CD4-positive, alpha-beta T cell treated with Interleukin-15 for 4 hours (primary cell): ENCODE data around the gene PCDHA9.
"Not testable (repeated sequence)": the region's sequence is repeated elsewhere in the genome, so short reads cannot be mapped to it uniquely, and the experiment has no call there.

ENCODE experiments used
- DNase-seq: peaks from one replicate; pipeline ENCODE4 v3.0.0-alpha.2; 2020; ENCODE audit warnings: low spot score

Gene PCDHA9

DNA sequence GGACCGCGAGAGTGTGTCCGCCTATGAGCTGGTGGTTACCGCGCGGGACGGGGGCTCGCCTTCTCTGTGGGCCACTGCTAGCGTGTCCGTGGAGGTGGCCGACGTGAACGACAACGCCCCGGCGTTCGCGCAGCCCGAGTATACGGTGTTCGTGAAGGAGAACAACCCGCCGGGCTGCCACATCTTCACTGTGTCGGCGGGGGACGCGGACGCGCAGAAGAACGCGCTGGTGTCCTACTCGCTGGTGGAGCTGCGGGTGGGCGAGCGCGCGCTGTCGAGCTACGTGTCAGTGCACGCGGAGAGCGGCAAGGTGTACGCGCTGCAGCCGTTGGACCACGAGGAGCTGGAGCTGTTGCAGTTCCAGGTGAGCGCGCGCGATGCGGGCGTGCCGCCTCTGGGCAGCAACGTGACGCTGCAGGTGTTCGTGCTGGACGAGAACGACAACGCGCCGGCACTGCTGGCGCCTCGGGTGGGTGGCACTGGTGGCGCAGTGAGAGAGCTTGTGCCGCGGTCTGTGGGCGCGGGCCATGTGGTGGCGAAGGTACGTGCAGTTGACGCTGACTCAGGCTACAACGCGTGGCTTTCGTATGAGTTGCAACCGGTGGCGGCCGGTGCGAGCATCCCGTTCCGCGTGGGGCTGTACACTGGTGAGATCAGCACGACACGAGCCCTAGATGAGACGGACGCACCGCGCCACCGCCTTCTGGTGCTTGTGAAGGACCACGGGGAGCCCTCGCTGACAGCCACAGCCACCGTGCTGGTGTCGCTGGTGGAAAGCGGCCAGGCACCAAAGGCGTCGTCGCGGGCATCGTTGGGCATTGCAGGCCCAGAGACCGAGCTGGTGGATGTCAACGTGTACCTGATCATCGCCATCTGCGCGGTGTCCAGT is 12.3 kb upstream of the PCDHA9 start:
- DNase-seq, result no peak

DNA sequence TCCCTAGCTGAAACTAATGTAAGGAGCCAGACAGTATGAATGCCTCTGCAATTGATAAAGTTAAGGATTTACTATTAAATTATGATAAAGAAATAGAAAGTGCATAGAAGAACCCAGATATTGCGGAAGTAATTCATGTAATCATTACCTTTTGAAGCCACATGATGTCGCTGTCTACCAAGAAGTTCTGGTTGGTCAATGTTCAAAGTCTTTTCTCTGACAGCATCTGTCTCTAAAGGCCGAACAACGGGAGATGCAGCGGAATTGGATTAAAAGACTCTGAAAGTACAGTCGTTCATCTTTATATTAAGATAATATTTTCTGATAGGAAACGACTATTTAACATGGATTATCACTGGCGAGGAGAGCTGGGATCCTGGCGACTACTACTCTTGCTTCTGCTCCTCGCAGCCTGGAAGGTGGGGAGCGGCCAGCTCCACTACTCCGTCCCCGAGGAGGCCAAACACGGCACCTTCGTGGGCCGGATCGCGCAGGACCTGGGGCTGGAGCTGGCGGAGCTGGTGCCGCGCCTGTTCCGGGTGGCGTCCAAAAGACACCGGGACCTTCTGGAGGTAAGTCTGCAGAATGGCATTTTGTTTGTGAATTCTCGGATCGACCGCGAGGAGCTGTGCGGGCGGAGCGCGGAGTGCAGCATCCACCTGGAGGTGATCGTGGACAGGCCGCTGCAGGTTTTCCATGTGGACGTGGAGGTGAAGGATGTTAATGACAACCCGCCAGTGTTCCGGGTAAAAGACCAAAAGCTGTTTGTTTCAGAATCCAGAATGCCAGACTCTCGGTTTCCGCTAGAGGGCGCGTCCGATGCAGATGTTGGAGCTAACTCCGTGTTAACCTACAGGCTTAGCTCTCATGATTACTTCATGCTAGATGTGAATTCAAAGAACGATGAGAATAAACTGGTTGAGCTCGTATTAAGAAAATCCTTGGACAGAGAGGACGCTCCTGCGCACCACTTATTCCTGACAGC is 6.9 kb upstream of the PCDHA9 start, which contains the start of gene PCDHA8:
TSS of gene PCDHA8 (plus strand) at position 210 of the 985 bp plus-strand sequence. CDS start at position 345, 135 bp downstream.
- DNase-seq, result no peak

DNA sequence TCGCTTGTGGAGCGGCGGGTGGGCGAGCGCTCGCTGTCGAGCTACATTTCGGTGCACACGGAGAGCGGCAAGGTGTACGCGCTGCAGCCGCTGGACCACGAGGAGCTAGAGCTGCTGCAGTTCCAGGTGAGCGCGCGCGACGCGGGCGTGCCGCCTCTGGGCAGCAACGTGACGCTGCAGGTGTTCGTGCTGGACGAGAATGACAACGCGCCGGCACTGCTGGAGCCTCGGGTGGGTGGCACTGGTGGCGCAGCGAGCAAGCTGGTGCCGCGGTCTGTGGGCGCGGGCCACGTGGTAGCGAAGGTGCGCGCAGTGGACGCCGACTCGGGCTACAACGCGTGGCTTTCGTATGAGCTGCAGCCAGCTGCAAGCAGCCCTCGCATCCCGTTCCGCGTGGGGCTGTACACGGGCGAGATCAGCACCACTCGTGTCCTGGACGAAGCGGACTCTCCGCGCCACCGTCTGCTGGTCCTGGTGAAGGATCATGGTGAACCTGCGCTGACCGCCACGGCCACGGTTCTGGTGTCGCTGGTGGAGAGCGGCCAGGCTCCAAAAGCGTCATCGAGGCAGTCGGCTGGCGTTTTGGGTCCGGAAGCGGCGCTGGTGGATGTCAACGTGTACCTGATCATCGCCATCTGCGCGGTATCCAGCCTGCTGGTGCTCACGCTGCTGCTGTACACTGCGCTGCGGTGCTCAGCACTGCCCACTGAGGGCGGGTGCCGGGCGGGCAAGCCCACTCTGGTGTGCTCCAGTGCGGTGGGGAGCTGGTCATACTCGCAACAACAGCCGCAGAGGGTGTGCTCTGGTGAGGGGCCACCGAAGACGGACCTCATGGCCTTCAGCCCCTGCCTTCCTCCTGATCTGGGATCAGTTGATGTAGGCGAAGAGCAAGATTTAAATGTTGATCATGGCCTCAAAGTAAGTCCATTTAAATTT is 5.1 kb upstream of the PCDHA9 start:
- DNase-seq, result no peak

DNA sequence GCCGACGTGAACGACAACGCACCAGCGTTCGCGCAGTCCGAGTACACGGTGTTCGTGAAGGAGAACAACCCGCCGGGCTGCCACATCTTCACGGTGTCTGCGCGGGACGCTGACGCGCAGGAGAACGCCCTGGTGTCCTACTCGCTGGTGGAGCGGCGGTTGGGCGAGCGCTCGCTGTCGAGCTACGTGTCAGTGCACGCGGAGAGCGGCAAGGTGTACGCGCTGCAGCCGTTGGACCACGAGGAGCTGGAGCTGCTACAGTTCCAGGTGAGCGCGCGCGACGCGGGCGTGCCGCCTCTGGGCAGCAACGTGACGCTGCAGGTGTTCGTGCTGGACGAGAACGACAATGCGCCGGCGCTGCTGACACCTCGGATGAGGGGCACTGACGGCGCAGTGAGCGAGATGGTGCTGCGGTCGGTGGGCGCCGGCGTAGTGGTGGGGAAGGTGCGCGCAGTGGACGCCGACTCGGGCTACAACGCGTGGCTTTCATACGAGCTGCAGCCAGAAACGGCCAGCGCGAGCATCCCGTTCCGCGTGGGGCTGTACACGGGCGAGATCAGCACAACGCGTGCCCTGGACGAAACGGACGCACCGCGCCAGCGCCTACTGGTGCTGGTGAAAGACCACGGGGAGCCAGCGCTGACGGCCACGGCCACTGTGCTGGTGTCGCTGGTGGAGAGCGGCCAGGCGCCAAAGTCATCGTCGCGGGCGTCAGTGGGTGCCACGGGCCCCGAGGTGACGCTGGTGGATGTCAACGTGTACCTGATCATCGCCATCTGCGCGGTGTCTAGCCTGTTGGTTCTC is 1.9 kb downstream of the PCDHA9 start:
- not testable (repeated sequence) for DNase-seq

DNA sequence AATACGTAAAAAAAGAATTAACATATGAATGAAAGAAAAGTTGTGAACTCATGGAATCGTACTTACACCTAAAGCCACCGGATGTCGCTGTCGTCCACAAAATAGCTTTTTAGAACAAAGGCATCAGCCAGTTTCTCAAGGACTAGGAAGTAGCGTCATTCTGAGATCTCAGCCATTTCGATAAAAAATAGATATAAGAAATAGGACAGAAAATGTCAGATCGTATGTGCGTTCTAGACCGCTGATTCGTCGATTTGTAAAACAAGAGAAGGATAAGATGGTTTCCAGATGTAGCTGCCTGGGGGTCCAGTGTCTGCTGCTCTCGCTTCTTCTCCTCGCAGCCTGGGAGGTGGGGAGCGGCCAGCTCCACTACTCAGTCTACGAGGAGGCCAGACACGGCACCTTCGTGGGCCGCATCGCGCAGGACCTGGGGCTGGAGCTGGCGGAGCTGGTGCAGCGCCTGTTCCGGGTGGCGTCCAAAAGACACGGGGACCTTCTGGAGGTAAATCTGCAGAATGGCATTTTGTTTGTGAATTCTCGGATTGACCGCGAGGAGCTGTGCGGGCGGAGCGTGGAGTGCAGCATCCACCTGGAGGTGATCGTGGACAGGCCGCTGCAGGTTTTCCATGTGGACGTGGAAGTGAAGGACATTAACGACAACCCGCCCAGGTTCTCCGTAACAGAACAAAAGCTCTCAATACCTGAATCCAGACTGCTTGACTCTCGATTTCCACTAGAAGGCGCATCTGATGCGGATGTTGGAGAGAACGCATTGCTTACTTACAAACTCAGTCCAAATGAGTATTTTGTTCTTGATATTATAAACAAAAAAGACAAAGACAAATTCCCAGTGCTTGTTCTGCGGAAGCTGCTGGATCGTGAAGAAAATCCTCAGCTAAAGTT is 7.8 kb downstream of the PCDHA9 start, which contains the start of gene PCDHA10:
TSS of gene PCDHA10 (plus strand) at position 126 of the 903 bp plus-strand sequence. CDS start at position 278, 152 bp downstream.
- no peak for DNase-seq

DNA sequence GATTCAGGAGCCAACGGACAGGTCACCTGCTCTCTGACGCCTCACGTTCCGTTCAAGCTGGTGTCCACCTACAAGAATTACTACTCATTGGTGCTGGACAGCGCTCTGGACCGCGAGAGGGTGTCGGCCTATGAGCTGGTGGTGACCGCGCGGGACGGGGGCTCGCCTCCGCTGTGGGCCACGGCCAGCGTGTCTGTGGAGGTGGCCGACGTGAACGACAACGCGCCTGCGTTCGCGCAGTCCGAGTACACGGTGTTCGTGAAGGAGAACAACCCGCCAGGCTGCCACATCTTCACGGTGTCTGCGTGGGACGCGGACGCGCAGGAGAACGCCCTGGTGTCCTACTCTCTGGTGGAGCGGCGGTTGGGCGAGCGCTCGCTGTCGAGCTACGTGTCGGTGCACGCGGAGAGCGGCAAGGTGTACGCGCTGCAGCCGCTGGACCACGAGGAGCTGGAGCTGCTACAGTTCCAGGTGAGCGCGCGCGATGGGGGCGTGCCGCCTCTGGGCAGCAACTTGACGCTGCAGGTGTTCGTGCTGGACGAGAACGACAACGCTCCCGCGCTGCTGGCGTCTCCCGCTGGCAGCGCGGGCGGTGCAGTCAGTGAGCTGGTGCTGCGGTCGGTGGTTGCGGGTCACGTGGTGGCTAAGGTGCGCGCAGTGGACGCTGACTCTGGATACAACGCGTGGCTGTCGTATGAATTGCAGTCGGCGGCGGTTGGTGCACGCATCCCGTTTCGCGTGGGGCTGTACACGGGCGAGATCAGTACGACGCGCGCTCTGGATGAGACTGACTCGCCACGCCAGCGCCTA is 9.2 kb downstream of the PCDHA9 start:
- DNase-seq, result no peak

DNA sequence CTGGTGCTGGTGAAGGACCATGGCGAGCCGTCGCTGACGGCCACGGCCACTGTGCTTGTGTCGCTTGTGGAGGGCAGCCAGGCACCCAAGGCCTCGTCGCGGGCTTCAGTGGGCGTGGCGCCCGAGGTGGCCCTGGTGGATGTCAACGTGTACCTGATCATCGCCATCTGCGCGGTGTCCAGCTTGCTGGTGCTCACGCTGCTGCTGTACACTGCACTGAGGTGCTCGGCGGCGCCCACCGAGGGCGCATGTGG is 9.7 kb downstream of the PCDHA9 start:
- DNase-seq, result no peak

DNA sequence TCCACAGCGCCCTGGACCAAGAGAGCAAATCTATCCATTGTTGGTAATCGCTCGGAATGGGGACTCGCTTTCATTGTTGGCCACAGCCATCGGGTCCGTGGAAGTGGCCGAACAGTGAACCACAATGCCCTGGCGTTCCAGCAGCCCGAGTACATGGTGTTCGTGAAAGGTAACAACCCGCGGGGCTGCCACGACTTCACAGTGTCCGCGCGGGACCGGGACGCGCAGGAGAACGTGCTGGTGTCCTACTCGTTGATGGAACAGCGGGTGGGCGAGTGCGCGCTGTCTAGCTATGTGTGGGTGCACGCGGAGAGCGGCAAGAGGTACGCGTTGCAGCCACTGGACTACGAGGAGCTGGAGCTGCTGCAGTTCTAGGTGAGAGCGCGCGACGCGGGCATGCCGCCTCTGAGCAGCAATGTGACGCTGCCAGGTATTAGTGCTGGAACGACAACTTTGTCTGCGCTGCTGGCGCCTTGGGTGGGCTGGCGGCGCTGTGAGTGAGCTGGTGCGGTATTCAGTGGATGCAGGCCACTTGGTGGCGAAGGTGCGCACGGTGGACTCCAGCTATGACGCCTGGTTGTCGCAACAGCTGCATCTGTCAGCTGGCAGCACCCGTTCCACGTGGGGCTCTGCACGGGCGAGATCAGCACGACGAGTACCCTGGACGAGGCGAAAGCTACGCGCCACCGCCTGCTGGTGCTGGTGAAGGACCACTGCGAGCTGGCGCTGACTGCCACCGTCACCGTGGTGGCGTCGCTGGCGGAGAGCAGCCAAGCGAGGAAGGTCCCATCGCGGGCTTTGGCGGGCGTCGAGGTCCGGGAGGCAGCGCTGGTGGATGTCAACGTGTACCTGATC is 14.5 kb downstream of the PCDHA9 start:
- DNase-seq, result no peak

DNA sequence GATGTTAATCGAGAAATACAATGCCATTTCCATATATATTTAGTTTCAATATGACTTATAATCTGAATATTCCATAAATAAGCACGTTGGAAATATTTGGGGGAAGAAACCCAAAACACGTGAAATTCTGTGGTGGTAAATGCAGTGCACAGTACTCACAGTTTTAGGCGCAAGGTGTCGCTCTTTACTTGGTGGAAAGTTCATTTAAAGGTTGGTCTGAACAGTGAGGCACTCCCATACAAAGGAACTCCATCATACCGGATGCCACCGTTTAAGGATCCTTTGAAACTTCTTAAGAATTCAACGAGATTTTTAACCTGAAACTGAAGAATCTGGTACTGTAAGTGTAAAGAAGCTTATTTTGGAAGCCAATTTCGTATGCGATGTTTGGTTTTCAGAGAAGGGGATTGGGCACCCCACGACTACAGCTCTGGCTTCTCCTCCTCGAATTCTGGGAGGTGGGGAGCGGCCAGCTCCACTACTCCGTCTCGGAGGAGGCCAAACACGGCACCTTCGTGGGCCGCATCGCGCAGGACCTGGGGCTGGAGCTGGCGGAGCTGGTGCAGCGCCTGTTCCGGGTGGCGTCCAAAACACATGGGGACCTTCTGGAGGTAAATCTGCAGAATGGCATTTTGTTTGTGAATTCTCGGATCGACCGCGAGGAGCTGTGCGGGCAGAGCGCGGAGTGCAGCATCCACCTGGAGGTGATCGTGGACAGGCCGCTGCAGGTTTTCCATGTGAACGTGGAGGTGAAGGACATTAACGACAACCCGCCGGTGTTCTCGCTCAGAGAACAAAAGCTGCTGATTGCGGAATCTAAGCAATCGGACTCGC is 20.8 kb downstream of the PCDHA9 start, which contains the start of gene PCDHA11:
TSS of gene PCDHA11 (plus strand) at position 237 of the 834 bp plus-strand sequence. CDS start at position 384, 147 bp downstream.
- DNase-seq, result no peak

DNA sequence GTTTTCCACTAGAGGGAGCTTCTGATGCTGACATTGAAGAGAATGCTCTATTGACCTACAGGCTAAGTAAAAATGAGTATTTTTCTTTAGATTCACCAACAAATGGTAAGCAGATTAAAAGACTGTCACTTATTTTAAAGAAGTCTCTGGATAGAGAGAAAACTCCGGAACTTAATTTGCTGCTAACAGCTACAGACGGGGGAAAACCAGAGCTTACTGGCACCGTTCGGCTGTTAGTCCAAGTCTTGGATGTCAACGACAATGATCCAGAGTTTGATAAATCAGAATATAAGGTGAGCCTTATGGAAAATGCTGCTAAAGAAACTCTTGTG is 21.3 kb downstream of the PCDHA9 start:
- no peak for DNase-seq

DNA sequence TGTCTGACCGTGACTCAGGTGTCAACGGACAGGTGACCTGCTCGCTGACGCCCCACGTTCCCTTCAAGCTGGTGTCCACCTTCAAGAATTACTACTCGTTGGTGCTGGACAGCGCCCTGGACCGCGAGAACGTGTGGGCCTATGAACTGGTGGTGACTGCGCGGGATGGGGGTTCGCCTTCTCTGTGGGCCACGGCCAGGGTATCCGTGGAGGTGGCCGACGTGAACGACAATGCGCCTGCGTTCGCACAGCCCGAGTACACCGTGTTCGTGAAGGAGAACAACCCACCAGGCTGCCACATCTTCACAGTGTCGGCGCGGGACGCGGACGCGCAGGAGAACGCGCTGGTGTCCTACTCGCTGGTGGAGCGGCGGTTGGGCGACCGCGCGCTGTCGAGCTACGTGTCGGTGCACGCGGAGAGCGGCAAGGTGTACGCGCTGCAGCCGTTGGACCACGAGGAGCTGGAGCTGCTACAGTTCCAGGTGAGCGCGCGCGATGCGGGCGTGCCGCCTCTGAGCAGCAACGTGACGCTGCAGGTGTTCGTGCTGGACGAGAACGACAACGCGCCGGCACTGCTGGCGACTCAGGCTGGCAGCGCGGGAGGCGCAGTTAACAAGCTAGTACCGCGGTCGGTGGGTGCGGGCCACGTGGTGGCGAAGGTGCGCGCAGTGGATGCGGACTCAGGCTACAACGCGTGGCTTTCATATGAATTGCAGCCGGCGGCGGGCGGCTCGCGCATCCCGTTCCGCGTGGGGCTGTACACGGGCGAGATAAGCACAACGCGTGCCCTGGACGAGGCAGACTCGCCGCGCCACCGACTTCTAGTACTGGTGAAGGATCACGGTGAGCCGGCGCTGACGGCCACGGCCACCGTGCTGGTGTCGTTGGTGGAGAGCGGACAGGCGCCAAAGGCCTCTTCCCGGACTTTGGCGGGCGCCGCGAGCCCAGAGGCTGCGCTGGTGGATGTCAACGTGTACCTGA is 22.3 kb downstream of the PCDHA9 start:
- DNase-seq, result no peak

DNA sequence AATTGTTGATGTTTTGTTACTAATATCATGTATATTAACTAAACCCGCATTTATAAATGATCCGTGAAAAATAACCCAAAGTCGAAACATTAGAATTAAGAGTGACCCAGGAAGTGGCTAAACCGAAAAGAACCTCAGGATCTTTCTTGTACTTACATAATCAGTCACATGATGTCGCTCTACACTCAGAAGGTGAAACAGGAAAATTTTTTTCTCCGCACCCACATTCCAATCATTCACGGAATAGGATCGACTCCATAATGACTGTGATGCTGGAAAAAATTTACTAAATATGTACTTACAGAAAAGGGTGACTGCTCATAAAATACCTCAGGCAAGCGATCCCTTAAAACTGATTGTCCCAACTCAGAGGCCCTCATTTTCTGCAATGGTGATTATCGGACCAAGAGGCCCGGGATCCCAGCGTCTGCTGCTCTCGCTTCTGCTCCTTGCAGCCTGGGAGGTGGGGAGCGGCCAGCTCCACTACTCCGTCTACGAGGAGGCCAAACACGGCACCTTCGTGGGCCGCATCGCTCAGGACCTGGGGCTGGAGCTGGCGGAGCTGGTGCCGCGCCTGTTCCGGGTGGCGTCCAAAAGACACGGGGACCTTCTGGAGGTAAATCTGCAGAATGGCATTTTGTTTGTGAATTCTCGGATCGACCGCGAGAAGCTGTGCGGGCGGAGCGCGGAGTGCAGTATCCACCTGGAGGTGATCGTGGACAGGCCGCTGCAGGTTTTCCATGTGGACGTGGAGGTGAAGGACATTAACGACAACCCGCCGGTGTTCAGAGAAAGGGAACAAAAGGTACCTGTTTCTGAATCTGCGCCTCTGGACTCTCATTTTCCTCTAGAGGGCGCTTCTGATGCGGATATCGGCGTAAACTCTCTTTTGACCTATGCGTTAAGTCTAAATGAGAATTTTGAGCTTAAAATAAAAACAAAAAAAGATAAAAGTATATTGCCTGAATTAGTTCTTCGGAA is 27.2 kb downstream of the PCDHA9 start, which contains the start of gene PCDHA12:
TSS of gene PCDHA12 (plus strand) at position 224 of the 981 bp plus-strand sequence. CDS start at position 389, 165 bp downstream.
- DNase-seq, result no peak

DNA sequence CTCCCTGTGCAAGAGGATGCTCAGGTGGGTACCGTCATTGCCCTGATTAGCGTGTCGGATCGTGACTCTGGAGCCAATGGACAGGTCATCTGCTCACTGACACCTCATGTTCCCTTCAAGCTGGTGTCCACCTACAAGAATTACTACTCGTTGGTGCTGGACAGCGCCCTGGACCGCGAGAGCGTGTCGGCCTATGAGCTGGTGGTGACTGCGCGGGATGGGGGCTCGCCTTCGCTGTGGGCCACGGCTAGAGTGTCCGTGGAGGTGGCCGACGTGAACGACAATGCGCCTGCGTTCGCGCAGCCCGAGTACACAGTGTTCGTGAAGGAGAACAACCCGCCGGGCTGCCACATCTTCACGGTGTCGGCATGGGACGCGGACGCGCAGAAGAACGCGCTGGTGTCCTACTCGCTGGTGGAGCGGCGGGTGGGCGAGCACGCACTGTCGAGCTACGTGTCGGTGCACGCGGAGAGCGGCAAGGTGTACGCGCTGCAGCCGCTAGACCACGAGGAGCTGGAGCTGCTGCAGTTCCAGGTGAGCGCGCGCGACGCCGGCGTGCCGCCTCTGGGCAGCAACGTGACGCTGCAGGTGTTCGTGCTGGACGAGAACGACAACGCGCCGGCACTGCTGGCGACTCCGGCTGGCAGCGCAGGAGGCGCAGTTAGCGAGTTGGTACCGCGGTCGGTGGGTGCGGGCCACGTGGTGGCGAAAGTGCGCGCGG is 28.5 kb downstream of the PCDHA9 start:
- not testable (repeated sequence) for DNase-seq

DNA sequence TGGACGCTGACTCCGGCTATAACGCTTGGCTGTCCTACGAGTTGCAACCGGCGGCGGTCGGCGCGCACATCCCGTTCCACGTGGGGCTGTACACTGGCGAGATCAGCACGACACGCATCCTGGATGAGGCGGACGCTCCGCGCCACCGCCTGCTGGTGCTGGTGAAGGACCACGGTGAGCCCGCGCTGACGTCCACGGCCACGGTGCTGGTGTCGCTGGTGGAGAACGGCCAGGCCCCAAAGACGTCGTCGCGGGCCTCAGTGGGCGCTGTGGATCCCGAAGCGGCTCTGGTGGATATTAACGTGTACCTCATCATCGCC is 29.0 kb downstream of the PCDHA9 start:
- no peak for DNase-seq
